HG03095 (cell line): Measurements from ENCODE around the gene ZFC3H1.
"Not testable (repeated sequence)": the region's sequence is repeated elsewhere in the genome, so short reads cannot be mapped to it uniquely, and the experiment has no call there.

Experiments
- ATAC-seq: cut with Tn5 transposase; IDR thresholded peaks from one replicate; pipeline ENCODE4 v1.9.1; 2021; ENCODE audit warnings: moderate library complexity; ENCODE audit not compliant: unreplicated experiment

Gene ZFC3H1

GRCh38 chr12:71581206-71581605 is 82.4 kb downstream of the ZFC3H1 start:
- ATAC-seq, result no peak

GRCh38 chr12:71578694-71579258 is 84.9 kb downstream of the ZFC3H1 start:
- ATAC-seq, result no peak

GRCh38 chr12:71576496-71576895 is 87.2 kb downstream of the ZFC3H1 start:
- no peak for ATAC-seq

- not testable (repeated sequence) for ATAC-seq
Measured at GRCh38 chr12:71569885-71570284, 93.8 kb downstream of the ZFC3H1 start.

GRCh38 chr12:71567537-71567936 is 96.1 kb downstream of the ZFC3H1 start:
- ATAC-seq, result no peak

- no peak for ATAC-seq
Measured at GRCh38 chr12:71566655-71567054, 97.0 kb downstream of the ZFC3H1 start.

- no peak for ATAC-seq
Measured at GRCh38 chr12:71565535-71565934, 98.1 kb downstream of the ZFC3H1 start.

GRCh38 chr12:71562676-71563595 is 100.7 kb downstream of the ZFC3H1 start:
- no peak for ATAC-seq
